GM19238 (cell line): ENCODE results near the gene STX1B.
A peak's percentile ranks its signal among the peaks of the same experiment; 100 is the strongest.

ENCODE experiments used
- DNase-seq: peaks from one replicate; pipeline ENCODE4 v3.0.0; 2011; ENCODE audit warnings: low spot score; ENCODE audit not compliant: insufficient read length

The STX1B gene

DNA sequence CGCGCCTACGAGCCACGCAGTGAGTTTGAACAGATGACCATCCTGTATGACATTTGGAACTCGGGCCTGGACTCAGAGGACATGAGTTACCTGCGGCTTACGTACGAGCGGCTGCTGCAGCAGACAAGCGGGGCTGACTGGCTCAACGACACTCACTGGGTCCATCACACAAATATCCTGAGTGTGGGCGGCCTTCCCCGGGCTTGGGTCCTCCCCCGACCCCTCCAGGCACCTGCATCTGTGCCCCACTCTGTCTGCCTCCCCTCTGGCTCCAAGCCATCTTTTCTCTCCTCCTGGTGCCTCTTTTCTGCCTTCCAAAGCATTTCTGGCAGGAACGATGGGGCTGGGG lies 30.4 kb downstream of the STX1B start:
- DNase-seq, result no peak

DNA sequence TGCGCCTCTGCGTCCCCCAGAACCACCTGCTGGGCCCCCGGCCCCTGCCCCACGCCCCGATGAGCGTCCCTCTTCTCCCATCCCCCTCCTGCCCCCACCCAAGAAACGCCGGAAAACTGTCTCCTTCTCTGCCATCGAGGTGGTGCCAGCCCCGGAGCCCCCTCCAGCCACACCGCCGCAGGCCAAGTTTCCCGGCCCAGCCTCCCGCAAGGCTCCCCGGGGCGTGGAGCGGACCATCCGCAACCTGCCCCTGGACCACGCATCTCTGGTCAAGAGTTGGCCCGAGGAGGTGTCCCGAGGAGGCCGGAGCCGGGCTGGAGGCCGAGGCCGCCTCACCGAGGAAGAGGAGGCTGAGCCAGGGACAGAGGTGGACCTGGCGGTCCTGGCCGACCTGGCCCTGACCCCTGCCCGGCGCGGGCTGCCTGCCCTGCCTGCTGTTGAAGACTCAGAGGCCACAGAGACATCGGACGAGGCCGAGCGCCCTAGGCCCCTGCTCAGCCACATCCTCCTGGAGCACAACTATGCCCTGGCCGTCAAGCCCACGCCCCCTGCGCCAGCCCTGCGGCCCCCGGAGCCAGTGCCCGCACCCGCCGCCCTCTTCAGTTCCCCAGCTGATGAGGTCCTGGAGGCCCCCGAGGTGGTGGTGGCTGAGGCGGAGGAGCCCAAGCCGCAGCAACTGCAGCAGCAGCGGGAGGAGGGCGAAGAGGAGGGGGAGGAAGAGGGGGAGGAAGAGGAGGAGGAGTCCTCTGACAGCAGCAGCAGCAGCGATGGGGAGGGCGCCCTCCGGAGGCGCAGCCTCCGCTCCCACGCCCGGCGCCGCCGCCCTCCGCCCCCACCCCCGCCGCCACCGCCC lies 31.0 kb downstream of the STX1B start:
- DNase-seq, result no peak

DNA sequence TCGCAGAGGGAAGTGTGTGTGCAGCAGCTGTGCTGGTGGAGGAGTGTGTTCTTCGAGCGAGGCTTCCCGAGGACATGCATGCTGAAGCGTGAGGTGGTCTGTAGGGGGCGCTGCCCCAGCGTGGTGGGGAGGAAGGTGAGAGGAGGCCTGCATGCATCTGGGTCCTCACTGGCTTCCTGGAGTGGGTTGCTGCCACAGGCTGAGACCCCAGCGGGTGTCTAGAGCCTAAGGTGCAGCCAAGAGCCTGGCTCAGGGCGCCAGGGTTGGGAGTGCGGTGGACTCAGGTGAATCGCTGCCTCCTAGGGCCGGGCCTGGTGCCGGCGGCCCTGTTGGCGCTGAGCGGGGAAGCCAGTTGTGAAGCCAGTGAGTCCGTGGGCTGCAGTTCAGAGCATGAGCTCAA lies 32.9 kb downstream of the STX1B start:
- no peak for DNase-seq

DNA sequence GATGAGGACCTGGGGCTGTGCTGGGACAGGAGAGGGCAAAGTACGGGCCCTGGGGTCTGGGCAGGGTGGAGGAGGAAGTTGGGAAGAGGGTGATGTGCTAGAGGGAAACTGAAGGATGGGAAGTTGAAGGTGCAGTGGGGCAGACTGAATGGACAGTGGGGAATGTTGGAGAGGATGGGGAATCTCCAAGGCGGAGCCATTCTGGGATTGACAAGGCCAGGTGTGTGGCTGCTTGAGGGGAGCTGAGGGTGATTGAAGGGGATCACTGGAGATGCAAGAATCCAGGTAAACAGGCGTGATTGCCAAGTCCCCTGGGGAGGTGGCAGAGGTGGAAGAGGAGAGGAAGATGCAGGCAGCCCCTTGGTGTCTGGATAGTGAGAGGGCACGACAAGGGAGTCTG lies 34.0 kb downstream of the STX1B start:
- DNase-seq, result no peak

DNA sequence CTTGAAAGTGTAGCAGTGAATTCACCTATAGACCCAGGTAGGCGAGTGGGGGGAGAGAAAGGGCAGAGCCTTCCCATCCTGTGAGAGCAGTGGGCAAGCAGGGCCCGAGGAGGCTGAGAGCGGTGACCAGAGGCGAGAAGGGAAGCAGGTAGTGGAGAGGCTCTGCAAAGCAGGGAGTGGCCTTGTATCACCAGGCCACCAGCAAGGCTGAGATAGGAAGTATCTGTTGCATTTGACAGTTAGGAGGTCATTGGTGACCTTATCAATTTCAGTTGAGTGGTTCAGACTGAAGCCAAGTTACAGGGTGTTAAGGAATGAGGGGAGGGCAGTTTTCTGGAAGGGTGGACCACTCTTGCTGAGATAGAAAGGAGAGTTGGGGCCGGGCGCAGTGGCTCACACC lies 36.1 kb downstream of the STX1B start:
- DNase-seq, result no peak

DNA sequence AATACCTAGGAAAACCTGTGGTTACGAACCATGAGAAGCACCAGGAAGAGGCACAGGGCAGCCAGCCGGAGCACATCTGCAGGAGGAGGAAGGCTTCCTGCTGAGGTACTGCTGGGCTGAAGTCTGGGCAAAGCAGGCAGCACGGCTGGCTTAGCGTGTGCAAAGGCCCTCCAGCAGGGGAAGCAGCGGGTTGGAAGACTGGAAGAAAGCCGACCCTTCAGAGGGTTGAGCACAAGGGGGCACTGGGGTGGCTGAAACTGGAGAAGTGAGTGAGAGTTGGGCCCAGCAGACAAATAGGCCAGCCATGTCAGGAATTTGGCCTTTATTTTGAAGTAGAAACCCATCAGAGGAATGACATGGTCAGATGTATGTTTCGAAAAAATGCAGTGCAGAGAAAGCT lies 37.6 kb downstream of the STX1B start:
- DNase-seq, result no peak

DNA sequence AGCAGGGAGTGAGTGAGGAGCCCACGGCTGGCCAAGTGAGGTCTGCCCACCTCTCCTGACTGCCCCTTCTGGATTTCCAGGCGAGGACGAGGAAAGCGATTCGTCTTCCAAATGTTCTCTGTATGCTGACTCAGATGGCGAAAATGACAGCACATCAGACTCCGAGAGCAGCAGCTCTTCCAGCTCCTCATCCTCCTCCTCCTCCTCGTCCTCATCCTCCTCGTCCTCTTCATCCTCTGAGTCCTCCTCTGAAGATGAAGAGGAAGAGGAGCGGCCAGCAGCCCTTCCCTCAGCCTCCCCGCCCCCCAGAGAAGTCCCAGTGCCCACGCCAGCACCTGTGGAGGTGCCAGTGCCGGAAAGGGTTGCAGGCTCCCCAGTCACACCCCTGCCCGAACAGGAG lies 39.1 kb downstream of the STX1B start:
- no peak for DNase-seq

DNA sequence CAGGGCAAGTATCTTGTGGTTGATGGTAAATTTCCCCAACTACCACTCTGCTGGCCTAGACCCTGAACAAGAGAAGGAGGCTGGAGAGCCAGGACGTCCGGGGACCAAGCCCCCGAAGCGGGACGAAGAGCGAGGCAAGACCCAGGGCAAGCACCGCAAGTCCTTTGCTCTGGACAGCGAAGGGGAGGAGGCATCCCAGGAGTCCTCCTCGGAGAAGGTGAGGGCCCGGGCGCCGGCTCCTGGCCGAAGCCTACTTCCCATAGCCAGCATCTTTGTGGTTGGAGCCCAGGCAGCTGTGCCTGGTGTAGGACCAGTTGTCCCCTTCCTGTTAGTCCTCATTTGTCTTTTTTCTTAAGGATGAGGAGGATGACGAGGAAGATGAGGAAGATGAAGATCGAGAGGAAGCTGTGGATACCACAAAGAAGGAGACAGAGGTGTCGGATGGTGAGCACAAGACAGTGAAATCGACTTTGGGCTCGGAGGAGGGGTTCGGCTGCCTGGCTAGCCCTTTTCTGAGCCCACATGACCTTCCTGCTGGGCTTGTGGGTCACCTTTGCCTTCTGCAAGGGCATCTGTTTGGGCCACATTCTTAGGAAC lies 41.1 kb downstream of the STX1B start:
- DNase-seq, result no peak

DNA sequence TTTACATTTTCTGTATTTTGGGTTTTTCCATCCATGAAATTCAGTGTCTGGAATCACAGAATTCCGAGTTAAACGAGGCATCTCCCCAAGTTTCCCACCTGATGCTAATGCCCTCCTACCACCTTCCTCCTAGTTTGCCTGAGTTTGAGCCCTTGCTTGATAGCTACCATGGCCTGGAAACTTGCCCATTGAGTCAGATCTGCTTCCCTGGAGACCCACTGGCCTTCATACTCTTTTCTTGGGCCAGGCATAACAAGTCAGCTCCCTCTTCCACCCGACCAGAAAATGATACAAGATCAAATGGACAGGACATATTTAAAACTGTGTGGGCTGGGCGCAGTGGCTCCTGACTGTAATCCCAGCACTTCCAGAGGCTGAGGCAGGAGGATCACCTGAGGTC lies 42.6 kb downstream of the STX1B start:
- no peak for DNase-seq

DNA sequence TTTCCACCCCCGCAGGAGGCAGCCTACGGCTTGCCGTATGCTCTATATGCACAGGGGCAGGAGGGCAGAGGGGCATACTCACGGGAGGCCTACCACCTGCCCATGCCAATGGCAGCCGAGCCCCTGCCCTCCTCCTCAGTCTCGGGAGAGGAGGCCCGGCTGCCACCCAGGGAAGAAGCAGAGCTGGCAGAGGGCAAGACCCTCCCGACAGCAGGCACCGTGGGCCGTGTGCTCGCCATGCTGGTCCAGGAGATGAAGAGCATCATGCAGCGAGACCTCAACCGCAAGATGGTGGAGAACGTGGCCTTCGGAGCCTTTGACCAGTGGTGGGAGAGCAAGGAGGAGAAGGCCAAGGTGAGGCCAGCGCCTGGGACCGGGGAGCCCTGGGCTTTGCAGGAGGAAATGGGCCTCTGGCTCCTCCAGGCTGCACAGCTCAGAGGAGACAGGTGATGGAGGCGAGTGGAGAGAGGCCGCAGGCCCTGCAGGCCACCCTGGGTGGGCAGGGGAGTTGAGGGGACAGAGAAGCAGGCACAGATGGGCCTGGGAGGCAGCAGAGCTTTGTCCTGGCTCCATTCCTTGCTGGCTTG lies 44.3 kb downstream of the STX1B start:
- no peak for DNase-seq

DNA sequence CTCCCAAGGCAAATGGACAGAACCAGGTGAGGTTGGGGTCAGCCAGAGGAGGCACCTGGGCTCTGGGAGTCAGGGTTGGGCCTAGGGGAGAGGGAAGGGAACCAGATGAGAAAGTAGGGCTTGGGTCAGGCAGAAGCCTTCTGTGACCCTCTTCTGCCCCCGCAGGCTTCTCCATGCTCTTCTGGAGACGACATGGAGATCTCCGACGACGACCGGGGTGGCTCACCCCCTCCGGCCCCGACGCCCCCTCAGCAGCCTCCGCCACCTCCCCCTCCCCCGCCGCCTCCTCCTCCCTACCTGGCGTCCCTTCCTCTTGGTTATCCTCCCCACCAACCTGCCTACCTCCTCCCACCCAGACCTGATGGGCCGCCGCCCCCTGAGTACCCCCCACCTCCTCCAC lies 45.0 kb downstream of the STX1B start:
- no peak for DNase-seq

DNA sequence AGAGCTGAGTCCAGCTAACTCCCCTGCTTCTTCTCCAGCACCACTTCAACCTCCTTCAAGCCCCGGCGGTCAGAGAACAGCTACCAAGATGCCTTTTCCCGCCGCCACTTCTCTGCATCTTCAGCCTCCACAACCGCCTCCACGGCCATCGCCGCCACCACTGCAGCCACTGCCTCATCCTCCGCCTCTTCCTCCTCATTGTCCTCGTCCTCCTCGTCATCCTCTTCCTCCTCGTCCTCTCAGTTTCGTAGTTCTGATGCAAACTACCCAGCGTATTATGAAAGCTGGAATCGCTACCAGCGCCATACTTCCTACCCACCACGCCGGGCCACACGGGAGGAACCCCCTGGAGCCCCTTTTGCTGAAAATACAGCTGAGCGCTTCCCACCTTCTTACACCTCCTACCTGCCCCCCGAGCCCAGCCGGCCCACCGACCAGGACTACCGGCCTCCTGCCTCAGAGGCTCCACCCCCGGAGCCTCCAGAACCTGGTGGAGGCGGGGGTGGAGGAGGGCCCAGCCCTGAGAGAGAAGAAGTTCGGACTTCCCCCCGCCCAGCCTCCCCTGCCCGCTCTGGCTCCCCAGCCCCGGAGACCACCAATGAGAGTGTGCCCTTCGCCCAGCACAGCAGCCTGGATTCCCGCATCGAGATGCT lies 45.7 kb downstream of the STX1B start:
- DNase-seq, result no peak

DNA sequence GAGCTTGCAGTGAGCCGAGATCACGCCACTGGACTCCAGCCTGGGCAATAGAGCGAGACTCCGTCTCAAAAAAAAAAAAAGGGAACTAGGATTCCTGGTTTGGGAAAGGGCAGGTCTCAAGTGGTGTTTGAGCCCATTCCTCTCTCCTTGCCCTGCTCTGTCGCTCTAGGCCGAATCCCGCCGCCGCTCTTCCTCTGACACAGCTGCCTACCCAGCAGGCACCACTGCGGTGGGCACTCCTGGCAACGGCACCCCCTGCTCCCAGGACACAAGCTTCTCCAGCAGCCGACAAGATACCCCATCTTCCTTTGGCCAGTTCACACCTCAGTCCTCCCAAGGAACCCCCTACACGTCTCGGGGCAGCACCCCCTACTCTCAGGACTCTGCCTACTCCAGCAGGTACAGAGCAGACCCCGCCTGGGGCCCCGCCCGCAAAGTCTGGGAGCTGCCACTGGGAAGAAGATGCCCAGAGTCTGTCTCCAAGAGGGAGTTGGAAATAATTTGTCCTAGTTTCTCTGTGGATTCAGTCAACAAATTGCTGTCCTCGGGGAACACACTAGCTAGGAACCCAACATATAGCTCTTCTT lies 46.4 kb downstream of the STX1B start:
- DNase-seq, result no peak

DNA sequence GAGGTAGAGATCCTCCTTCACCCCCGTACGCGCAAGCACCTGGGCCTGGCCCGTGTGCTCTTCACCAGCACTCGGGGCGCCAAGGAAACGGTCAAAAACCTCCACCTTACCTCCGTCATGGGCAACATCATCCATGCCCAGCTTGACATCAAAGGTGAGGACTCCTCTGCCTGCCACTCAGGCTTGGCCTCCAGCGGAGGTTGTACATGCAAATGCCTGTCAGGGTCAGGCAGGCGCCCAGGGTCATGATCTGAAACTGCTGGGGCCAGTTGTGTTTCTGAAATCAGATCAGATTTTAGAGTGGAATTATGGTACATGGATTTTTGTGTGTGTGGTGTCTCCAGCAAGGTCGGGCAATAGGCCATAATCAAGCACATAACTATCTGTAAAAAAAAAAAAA lies 49.1 kb downstream of the STX1B start:
- DNase-seq, result no peak

DNA sequence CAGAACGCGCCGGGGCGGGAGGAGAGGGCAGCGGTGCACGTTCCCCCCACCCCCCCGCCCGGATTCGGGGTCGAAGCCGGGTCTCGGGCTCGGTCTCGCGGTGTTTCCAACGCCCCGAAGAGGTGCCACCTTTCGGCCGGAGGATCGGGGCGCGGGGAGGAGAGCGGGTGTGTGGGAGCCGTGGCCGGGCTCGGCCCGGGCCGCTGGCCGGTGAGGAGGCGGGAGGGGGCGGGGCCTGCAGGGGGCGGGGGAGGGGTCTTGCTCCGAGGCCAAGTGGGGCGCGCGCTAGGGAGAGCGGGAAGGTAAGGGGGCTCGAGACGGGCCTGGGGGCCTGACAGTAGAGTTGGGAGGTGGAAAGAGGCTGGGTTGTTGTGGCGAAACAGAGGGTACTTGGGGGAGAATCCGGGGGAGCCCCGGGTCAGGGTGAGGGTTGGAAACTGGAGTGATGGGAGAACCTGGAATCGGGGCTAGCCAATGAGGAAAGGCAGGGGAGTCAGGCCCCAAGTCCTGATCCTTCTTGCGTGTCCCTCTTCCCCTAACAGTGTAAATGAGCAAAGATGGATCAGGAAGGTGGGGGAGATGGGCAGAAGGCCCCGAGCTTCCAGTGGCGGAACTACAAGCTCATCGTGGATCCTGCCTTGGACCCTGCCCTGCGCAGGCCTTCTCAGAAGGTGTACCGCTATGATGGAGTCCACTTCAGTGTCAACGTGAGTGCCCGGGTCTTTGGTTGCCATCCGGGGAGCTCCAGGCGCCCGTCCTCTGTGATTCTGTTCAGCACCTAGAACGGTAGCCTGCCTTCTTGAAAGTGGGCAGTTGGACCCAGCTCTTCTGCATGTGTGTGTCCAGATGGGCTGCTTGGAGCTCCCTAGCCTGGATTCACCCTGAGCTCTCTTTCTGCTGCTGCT lies 52.0 kb downstream of the STX1B start:
- DNase-seq, result peak; percentile 81

DNA sequence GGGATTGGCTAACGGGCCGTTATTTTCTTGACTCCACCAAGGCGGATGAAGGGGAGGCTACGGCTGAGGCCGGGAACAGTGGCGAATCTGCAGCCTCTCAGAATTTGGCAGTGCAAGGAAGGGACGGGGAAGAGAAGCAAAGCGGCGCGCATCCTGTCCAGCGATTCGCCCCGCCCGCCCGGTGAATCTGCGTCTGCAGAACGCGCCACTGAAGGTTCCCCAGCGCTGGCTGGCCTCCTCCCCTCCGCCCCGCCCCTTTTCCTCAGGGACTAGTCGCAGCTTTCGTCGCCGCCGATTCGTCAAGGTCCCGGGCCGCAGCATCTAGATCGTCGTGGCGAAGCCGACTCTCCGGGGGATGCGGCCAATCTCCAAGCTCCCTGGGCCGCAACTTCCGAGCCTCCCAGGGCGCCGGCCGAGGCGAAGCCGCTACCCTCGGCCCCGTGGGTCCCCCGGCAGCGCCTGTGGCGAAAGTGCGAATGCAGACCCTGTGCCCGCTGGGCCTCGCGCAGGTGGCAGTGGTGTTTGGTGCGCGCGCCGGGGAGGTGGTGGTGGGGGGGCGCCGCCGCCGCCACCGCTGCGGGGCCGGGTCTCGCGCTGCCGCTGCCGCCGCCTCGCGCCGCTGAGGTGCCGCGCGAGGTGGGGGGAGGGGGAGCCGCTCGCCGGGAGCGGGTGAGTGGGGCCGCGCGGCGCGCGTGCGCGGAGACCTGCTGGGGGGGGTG lies 52.8 kb downstream of the STX1B start, which contains the start of gene SETD1A:
Gene SETD1A, plus strand, starts transcription at position 299 of the 719 bp plus-strand sequence. CDS start 978 bp downstream, outside the sequence.
- peak; percentile 99 for DNase-seq

DNA sequence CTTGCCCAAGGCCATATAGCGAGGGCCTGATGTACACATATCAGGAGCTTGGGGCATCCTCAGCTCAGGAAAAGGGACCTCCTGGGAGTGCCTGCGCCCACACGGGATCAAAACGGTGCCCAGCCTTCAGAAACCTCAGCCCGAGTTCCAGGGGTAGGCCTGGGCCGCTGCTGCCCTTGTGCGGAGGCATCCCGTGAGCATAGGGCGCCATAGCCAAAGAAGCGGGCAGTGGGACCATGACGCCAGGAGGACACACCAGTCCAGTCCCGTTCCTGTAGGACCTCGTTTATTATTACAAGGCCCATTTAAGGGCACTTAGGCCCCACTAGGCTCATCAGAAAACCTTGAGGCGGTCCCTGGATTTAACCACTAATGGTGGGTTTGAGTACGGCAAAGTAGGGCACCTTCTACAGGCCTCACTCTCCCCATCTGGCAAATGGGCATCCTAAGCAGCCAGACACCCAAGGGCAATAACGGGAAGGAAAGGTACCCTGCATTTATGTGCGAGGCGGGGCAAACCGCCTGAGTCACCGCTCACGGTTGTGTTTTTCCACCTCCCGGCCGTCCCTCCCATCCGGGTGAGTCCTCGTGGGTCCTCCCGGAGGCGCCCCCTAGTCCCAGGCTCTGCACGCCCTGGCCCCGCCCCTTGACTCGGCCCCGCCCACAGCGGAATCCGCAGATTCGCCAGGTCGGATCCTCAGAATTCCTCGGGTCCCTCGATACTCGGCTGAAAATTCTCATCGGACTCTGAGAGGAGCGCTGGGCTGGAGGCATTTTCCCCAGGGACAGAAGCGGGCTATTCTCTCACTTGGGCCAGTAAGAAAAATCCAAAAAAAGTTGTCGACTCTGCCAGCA lies 53.6 kb downstream of the STX1B start:
- DNase-seq, result peak; percentile 72

DNA sequence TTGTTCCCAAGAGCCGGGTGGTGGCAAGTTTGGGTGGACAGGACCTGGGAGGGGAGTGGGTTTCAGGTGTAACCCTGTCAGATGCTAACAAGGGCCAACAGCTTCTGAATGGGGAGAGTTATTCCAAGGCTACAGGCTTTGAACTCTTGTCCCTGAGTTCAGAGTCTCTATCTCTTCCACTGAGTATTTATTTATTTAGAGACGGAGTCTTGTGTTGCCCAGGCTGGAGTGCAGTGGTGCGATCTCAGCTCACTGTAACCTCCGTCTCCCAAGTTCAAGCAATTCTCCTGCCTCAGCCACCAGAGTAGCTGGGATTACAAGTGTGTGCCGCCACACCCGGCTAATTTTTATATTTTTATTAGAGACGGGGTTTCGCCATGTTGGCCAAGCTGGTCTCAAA lies 55.4 kb downstream of the STX1B start:
- DNase-seq, result no peak

DNA sequence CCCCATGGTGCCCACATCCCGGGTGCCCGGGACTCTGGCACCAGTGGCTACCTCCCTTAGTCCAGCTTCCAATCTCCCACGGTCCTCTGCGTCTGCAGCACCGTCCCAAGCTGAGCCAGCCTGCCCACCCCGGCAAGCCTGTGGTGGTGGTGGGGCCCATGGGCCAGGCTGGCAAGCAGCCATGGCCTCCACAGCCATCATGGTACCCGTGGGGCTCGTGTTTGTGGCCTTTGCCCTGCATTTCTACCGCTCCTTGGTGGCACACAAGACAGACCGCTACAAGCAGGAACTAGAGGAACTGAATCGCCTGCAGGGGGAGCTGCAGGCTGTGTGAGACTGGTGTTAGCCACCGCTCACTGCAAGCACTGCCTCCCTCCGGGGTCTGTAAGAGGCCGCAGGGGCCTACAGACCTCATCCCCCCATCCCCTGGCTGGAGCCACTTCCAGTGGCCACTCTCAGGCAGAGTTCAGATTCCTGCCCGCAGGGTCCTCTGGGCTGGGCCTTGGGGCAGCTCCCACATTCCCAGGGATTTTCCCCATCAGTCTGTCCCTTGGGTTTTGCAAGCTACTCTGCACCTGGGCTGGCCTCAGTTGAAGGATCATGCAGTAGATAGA lies 56.8 kb downstream of the STX1B start:
- no peak for DNase-seq
